Gastrocnemius medialis (tissue), 4 donors: ENCODE measurements around the gene SAP30L. TPM values are rescaled to one million over a fixed set of nuclear protein-coding genes. Genes with fewer than 3 reads are reported as not detected.

ENCODE experiments used
- ATAC-seq, 2 donors: fragments of 150-250 bp; one replicate each; pipeline ENCODE4 v1.9.1; 2016
- DNase-seq, 2 donors: peaks; one replicate each; pipeline ENCODE4 v3.0.0-alpha.2; 2019
- H3K27ac ChIP-seq, 4 donors: fragments of 200-600 bp; sonication (generic); 1 replicate in 1 of 4; 2 replicates in 3 of 4; pipeline ENCODE4 v1.5.1; 2016 to 2018; ENCODE audit warnings: mild to moderate bottlenecking in 2 of 4, moderate library complexity in 1 of 4
- H3K27me3 ChIP-seq, 3 donors: fragments of 200-600 bp; sonication (generic) in 2 of 3; 1 replicate in 1 of 3; 2 replicates in 2 of 3; pipeline versions ENCODE4 v1.5.1 to v1.6.0; 2016 to 2019; ENCODE audit warnings: mild to moderate bottlenecking in 1 of 3, moderate library complexity in 1 of 3
- H3K36me3 ChIP-seq, 2 donors: fragments of 200-600 bp; sonication (generic) in 1 of 2; one replicate each; pipeline ENCODE4 v1.5.1; 2017 to 2018
- H3K4me1 ChIP-seq, 2 donors: fragments of 200-600 bp; sonication (generic) in 1 of 2; one replicate each; pipeline ENCODE4 v1.5.1; 2016 to 2017; ENCODE audit warnings: mild to moderate bottlenecking in 2 of 2
- H3K4me3 ChIP-seq, 4 donors: fragments of 200-600 bp; sonication (generic) in 3 of 4; 1 replicate in 1 of 4; 2 replicates in 3 of 4; pipeline ENCODE4 v1.5.1; 2016 to 2019; ENCODE audit warnings: mild to moderate bottlenecking in 2 of 4
- H3K9me3 ChIP-seq, 3 donors: fragments of 200-600 bp; sonication (generic) in 2 of 3; 1 replicate in 1 of 3; 2 replicates in 2 of 3; pipeline ENCODE4 v1.5.1; 2016 to 2019
- POLR2A ChIP-seq, 2 donors: fragments of 450-650 bp; IDR thresholded peaks; one replicate each; pipeline ENCODE4 v1.6.1; 2017; ENCODE audit warnings: antibody characterized with exemption in 2 of 2, mild to moderate bottlenecking in 2 of 2, moderate library complexity in 2 of 2
- in situ Hi-C, 4 donors: fragments of 200-750 bp; cut with MboI; loops; one replicate each; pipeline versions ENCODE4 v1.15.0 to v1.8.0; 2017; ENCODE audit warnings: low sequenced_read_pairs in 4 of 4
- intact Hi-C: fragments of 100-400 bp; cut with DNase I; formaldehyde crosslinking; loops from one replicate; pipeline ENCODE4 v1.15.1; 2023; ENCODE audit warnings: low total_unique reads
- total RNA-seq, 4 donors: library from RNA; depleted of rRNA; stranded (reverse); fragments of >200 nt; gene quantifications; one replicate each; pipeline versions ENCODE4 v1.1.0 to v1.2.3, GENCODE V29; 2016
- TF ChIP-seq, protein P1 (sequence below), 5 experiments: fragments of 450-650 bp in 3 of 5; fragments of 200-600 bp in 2 of 5; sonication (generic) in 2 of 5; IDR thresholded peaks in 4 of 5; conservative IDR thresholded peaks in 1 of 5; 1 replicate in 4 of 5; 2 replicates in 1 of 5; pipeline ENCODE4 v1.5.1; 2016 to 2019; ENCODE audit warnings: antibody characterized with exemption in 5 of 5, mild to moderate bottlenecking in 3 of 5, moderate library complexity in 3 of 5

Gene SAP30L
- total RNA-seq, 4 donors from 2014 or later = 18.8 to 35.6 (median 25.5) TPM

DNA sequence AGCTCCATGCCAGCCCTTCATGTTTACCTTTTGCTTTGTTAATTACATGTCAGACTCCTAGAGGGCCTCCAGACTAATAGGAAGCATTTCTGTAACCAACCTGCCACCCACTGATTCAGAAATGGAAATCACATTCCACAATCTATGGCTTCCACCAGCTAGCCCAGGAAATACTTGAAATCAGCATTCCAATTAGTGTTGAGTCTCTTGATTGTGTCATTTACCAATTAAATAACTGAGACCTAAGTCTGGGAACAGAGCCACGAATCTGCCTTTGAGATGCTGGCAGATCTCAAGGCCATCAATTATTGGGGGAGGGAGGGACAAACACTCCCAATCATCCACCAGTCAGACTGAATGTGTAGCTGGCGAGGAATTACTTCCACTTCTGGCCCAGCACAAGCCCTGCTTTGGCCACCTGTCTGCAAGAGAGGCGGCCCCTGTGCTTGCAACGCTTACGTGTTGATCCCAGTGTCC, 27.4 kb upstream of the SAP30L start:
- no peak for TF ChIP-seq POLR2A (IDR thresholded peaks at IDR 0.05)
- TF ChIP-seq, protein P1, sequence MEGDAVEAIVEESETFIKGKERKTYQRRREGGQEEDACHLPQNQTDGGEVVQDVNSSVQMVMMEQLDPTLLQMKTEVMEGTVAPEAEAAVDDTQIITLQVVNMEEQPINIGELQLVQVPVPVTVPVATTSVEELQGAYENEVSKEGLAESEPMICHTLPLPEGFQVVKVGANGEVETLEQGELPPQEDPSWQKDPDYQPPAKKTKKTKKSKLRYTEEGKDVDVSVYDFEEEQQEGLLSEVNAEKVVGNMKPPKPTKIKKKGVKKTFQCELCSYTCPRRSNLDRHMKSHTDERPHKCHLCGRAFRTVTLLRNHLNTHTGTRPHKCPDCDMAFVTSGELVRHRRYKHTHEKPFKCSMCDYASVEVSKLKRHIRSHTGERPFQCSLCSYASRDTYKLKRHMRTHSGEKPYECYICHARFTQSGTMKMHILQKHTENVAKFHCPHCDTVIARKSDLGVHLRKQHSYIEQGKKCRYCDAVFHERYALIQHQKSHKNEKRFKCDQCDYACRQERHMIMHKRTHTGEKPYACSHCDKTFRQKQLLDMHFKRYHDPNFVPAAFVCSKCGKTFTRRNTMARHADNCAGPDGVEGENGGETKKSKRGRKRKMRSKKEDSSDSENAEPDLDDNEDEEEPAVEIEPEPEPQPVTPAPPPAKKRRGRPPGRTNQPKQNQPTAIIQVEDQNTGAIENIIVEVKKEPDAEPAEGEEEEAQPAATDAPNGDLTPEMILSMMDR (IDR thresholded peaks at IDR 0.05 in 4 of 5, conservative IDR thresholded peaks at IDR 0.05 in 1 of 5) = no peak
- Histone ChIP-seq H3K4me3 (no peak overlapping the region), H3K27me3 (no peaks in the 10 kb centered on the region), H3K36me3 (peaks cover 0 to 9% of the 10 kb centered on the region in 2 donors), H3K27ac (no peak overlapping the region), H3K9me3 (no peaks in the 10 kb centered on the region), H3K4me1 (no peaks in the 10 kb centered on the region)
- intact Hi-C loops (no loop called here), in situ Hi-C loops (loop anchor here in 1 of 4 donors (25.0 kb wide), 1 partner anchor 231 kb away; the partner anchor contains the start of gene GALNT10)
- no peak for DNase-seq
- no peak for ATAC-seq

DNA sequence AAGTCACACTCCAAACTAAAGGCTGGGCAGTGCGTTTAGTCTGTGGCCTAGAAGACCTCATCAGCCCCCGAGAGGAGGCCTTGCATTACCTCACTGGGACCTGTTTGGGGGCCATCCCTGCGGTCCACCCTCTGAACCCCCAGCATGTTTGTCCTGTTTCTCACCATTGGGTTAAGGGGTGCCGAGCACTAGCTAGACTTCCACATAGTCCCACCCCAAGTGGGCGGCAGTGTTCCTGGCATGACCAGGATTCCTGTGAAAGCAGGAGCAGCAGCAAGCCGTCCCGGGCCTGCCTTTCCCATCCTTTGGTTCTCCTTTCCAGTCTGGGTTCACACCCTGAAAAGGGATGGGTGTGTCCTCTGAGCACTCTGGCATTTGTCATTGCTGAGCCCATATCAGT, 26.6 kb upstream of the SAP30L start:
- intact Hi-C loops (no loop called here), in situ Hi-C loops (loop anchor here in 1 of 4 donors (25.0 kb wide), 1 partner anchor 232 kb away; the partner anchor contains the start of gene GALNT10)
- no peak overlapping the region for H3K27ac ChIP-seq
- H3K36me3 ChIP-seq = peaks cover 0 to 9% of the 10 kb centered on the region in 2 donors
- ATAC-seq (no peak), DNase-seq (no peak)
- H3K27me3 ChIP-seq = no peaks in the 10 kb centered on the region
- no peaks in the 10 kb centered on the region for H3K4me1 ChIP-seq
- H3K9me3 ChIP-seq = no peaks in the 10 kb centered on the region
- TF ChIP-seq, protein P1 (IDR thresholded peaks at IDR 0.05 in 4 of 5, conservative IDR thresholded peaks at IDR 0.05 in 1 of 5) = no peak
- TF ChIP-seq POLR2A (IDR thresholded peaks at IDR 0.05) = no peak
- H3K4me3 ChIP-seq = no peak overlapping the region

DNA sequence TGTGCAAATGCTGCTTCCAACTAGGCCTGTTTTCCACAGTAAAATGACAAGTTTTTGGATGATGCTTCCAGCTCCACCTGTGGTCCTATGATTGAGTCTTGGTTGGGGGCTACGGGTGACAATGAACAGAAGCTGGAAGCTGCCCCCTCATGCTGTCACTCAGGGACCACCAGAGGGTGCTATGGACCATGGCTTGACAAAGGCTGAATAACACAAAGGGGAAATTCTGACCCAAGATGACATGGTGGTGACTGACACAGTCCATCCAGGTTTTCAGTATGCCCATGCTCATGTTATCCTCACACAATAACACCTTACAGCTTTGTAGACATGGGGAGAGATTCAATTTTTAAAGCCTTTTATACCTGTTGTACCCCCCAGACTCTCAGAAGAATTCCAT, 23.9 kb upstream of the SAP30L start:
- in situ Hi-C loops (loop anchor here in 1 of 4 donors (25.0 kb wide), 1 partner anchor 235 kb away; the partner anchor contains the start of gene GALNT10), intact Hi-C loops (no loop called here)
- Histone ChIP-seq H3K36me3 (peaks cover 0 to 4% of the 10 kb centered on the region in 2 donors), H3K27ac (no peak overlapping the region), H3K4me1 (no peaks in the 10 kb centered on the region), H3K27me3 (no peaks in the 10 kb centered on the region), H3K4me3 (no peak overlapping the region), H3K9me3 (no peaks in the 10 kb centered on the region)
- ATAC-seq (no peak), DNase-seq (no peak)
- TF ChIP-seq POLR2A (IDR thresholded peaks at IDR 0.05) = no peak
- TF ChIP-seq, protein P1 (IDR thresholded peaks at IDR 0.05 in 4 of 5, conservative IDR thresholded peaks at IDR 0.05 in 1 of 5) = no peak

DNA sequence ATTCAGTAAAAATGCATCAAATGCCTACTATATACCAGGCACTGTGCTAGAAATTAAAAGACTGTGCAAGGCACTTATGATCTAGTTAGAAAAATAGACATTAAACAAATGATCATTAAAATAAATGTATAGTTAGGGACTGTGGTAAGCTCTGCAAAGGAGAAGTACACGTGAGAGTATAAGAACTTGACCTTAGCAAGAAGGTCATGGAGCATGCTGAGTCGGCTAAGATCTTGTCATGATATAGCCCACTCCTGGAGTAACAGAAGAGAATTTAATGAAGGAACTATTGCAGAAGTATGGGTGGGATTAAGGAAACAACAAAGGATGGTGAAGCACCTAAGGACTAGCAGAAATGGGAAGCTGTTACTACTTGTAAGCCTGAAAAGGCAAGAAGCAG, 23.5 kb upstream of the SAP30L start:
- intact Hi-C loops = no loop called here
- no peak overlapping the region for H3K27ac ChIP-seq
- no peak overlapping the region for H3K4me3 ChIP-seq
- H3K27me3 ChIP-seq = no peaks in the 10 kb centered on the region
- DNase-seq = no peak
- no peaks in the 10 kb centered on the region for H3K36me3 ChIP-seq
- no peak for ATAC-seq
- in situ Hi-C loops = loop anchor here in 1 of 4 donors (25.0 kb wide), 1 partner anchor 235 kb away; the partner anchor contains the start of gene GALNT10
- H3K9me3 ChIP-seq = no peaks in the 10 kb centered on the region
- H3K4me1 ChIP-seq = no peaks in the 10 kb centered on the region
- TF ChIP-seq, protein P1 (IDR thresholded peaks at IDR 0.05 in 4 of 5, conservative IDR thresholded peaks at IDR 0.05 in 1 of 5) = no peak
- TF ChIP-seq POLR2A (IDR thresholded peaks at IDR 0.05) = no peak

DNA sequence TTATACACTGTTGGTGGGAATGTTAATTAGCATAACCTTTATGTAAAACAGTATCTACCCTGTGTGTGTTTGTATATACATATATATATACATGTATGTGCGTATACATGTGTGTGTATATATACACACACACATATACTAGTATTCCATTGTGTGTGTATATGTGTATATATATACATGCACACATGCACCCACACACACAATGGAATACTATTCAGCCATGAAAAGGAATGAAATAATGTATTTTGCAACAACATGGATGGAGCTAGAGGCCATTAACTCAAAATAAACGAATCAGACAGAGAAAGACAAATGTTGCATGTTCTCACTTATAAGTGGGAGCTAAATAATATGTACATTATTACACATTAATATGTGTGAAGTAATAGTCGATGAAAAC, 17.6 kb upstream of the SAP30L start:
- Histone ChIP-seq H3K36me3 (no peaks in the 10 kb centered on the region), H3K27ac (no peak overlapping the region)
- in situ Hi-C loops = no loop called here

More for the DNA sequence above, 17.6 kb upstream of the SAP30L start:
- H3K27me3 ChIP-seq = no peaks in the 10 kb centered on the region
- TF ChIP-seq, protein P1 (IDR thresholded peaks at IDR 0.05 in 4 of 5, conservative IDR thresholded peaks at IDR 0.05 in 1 of 5) = no peak
- H3K4me1 ChIP-seq = no peaks in the 10 kb centered on the region
- no peaks in the 10 kb centered on the region for H3K9me3 ChIP-seq
- H3K4me3 ChIP-seq = no peak overlapping the region
- intact Hi-C loops = no loop called here
- DNase-seq (no peak), ATAC-seq (no peak)
